Measurements from ENCODE around the gene PLP1. TPM values are rescaled to one million over a fixed set of nuclear protein-coding genes. Genes with fewer than 3 reads are reported as not detected.

PLP1 gene
- total RNA-seq, 2 experiments from 2014 or later = not detected

- Mint-ChIP-seq H3K27ac (peak within 1 kb of the TSS; percentile 72), H3K36me3 (ENCODE audit: low read depth) (no peaks in the 10 kb centered on the region)
Measured at GRCh38 chrX:103831803-103832544, 55.3 kb downstream of the PLP1 start, which contains the start of gene RAB9B. RAB9B (minus strand) TSS chrX:103832257; CDS start chrX:103825784, 6,473 bp downstream.

DNA sequence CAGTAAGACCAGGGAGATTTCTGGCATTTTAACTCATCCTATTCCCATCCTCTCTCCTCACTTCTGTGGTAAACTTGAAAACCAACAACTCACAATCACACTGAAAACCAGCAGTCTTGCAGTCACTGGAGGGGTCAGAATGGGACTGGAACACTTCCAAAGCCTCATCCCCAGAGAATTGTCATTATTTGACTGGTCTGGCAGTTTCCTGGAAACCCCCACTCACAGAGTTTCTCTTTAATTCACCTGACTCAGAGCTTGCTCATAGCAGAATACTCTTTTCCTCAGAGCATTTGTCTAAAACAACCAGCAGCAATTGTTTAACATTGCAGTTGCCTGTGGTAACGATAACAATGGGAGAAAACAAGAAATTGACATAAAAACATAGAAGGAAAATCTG lies 62.8 kb downstream of the PLP1 start:
- intact Hi-C loops (cut with DNase I, micrococcal nuclease) = no loop called here
- peaks cover 5% of the 10 kb centered on the region for H3K9me3 Mint-ChIP-seq (ENCODE audit: low read depth)
- no peak overlapping the region for H3K4me3 Mint-ChIP-seq
- no peaks in the 10 kb centered on the region for H3K27me3 Mint-ChIP-seq
- DNase-seq (peak; percentile 18), ATAC-seq (peak; percentile 63)
- H3K4me1 Mint-ChIP-seq = peaks cover 11% of the 10 kb centered on the region
- ChIA-PET CTCF (interaction anchor here (0.9 kb wide), 1 partner anchor 78 kb away, joined by 3 read pairs; no protein-coding TSS in a partner anchor), POLR2A (no interaction called here)
- no peak overlapping the region for H3K27ac Mint-ChIP-seq
- peaks cover 2% of the 10 kb centered on the region for H3K36me3 Mint-ChIP-seq (ENCODE audit: low read depth)

More at GRCh38 chrX:103831803-103832544, 55.3 kb downstream of the PLP1 start, which contains the start of gene RAB9B:
- CTCF ChIA-PET = interaction anchor here (0.6 to 3.4 kb wide), 9 partner anchors 10 to 344 kb away, joined by 3 to 13 read pairs (median 3); no protein-coding TSS in a partner anchor
- POLR2A ChIA-PET = interaction anchor here (0.6 kb wide), 1 partner anchor 145 kb away, joined by 3 read pairs; no protein-coding TSS in a partner anchor
- H3K4me3 Mint-ChIP-seq = peak within 1 kb of the TSS; percentile 71
- H3K4me1 Mint-ChIP-seq = peaks cover 6% of the 10 kb centered on the region
- no peaks in the 10 kb centered on the region for H3K9me3 Mint-ChIP-seq (ENCODE audit: low read depth)
- intact Hi-C loops (cut with DNase I, micrococcal nuclease) = loop anchor here in 1 of 2 experiments (5.0 kb wide), 2 partner anchors 145 to 280 kb away; partner anchors contain the start of genes MORF4L2 and ZCCHC18
- no peaks in the 10 kb centered on the region for H3K27me3 Mint-ChIP-seq
- peak; percentile 98 for ATAC-seq
- DNase-seq = peak; percentile 31

Other genes with a start within 250 kb of the PLP1 start
- gene TCEAL4, start 191.3 kb upstream of the PLP1 start, total RNA-seq = 10 to 100 TPM; 17.1 to 18.5 TPM
- 1 to 10 TPM; 5.1 to 7.3 TPM for gene TCEAL3, start 168.9 kb upstream of the PLP1 start, total RNA-seq
- 1 to 10 TPM; 5.9 to 8.7 TPM for gene TCEAL1, start 147.9 kb upstream of the PLP1 start, total RNA-seq
- gene MORF4L2, start 90.1 kb upstream of the PLP1 start, total RNA-seq = 100 to 1,000 TPM; 239 to 257 TPM
- under 1 TPM; 0.25 to 0.79 TPM for gene TMEM31, start 65.9 kb upstream of the PLP1 start, total RNA-seq
- under 1 TPM; 0.37 to 0.48 TPM for gene RAB9B, start 55.4 kb downstream of the PLP1 start, total RNA-seq
- 1 to 10 TPM; 4.1 to 7.3 TPM for gene TMSB15B, start 185.8 kb downstream of the PLP1 start, total RNA-seq
- not detected for gene H2BW1, start 236.9 kb downstream of the PLP1 start, total RNA-seq

Measured in activated CD4-positive, alpha-beta T cell treated with anti-CD3 and anti-CD28 coated beads for 36 hours (primary cell).